Activated CD8-positive, alpha-beta memory T cell treated with anti-CD3 and anti-CD28 coated beads, Interleukin-2, amount 10 ng/mL, durations not matched to agents 7 days and 5 days (primary cell): Measurements from ENCODE around the gene NUP88. TPM values are rescaled to one million over a fixed set of nuclear protein-coding genes. Genes with fewer than 3 reads are reported as not detected.
A peak's percentile ranks its signal among the peaks of the same experiment; 100 is the strongest.
"Not testable (repeated sequence)": the region's sequence is repeated elsewhere in the genome, so short reads cannot be mapped to it uniquely, and the experiment has no call there.

ENCODE experiments used
- ATAC-seq: fragments of 150-1000 bp; cut with Tn5 transposase; one replicate; pipeline ENCODE4 v1.10.0; 2021; ENCODE audit warnings: moderate library complexity
- CTCF ChIA-PET: fragments of 350-600 bp; sonication (Branson Sonifier 250); formaldehyde crosslinking; loops from one replicate; lab custom pipeline; 2021; ENCODE audit warnings: antibody characterized with exemption; lab: Charles Lee
- DNase-seq: peaks from one replicate; pipeline ENCODE4 v3.0.0-alpha.2; 2020
- H3K27ac Mint-ChIP-seq: one replicate; pipeline ENCODE4 v1.8.0; 2021; ENCODE audit warnings: mild to moderate bottlenecking, mixed read lengths
- H3K27me3 Mint-ChIP-seq: one replicate; pipeline ENCODE4 v1.8.0; 2021; ENCODE audit warnings: mixed read lengths
- H3K36me3 Mint-ChIP-seq: one replicate; pipeline ENCODE4 v1.8.0; 2021; ENCODE audit warnings: mild to moderate bottlenecking, mixed read lengths
- H3K4me1 Mint-ChIP-seq: one replicate; pipeline ENCODE4 v1.8.0; 2021; ENCODE audit warnings: mixed read lengths
- H3K4me3 Mint-ChIP-seq: one replicate; pipeline ENCODE4 v1.8.0; 2021; ENCODE audit warnings: mild to moderate bottlenecking, moderate library complexity, mixed read lengths
- H3K9me3 Mint-ChIP-seq: one replicate; pipeline ENCODE4 v1.8.0; 2022; ENCODE audit warnings: low read depth, mixed read lengths
- total RNA-seq, 2 experiments: library from RNA; stranded (reverse); gene quantifications; one replicate each; pipeline ENCODE4 v1.2.3, GENCODE V29; 2021

Gene NUP88
- total RNA-seq, 2 experiments from 2014 or later, result 117 to 123 TPM

- no peaks in the 10 kb centered on the region for H3K27me3 Mint-ChIP-seq
- no peak for ATAC-seq
- H3K9me3 Mint-ChIP-seq, result no peaks in the 10 kb centered on the region
- peaks cover 53% of the 10 kb centered on the region for H3K36me3 Mint-ChIP-seq
- DNase-seq, result no peak
- H3K4me1 Mint-ChIP-seq, result peaks cover 51% of the 10 kb centered on the region
- CTCF ChIA-PET, result interaction anchor here (0.8 kb wide), 1 partner anchor 16 kb away, joined by 3 read pairs; the partner anchor contains the start of gene NUP88
- no peak overlapping the region for H3K4me3 Mint-ChIP-seq
- H3K27ac Mint-ChIP-seq, result no peak overlapping the region
Measured at GRCh38 chr17:5434984-5435383, 15.5 kb upstream of the NUP88 start.

- peaks cover 58% of the 10 kb centered on the region for H3K36me3 Mint-ChIP-seq
- H3K27ac Mint-ChIP-seq, result peak overlapping the region; percentile 35
- peaks cover 29% of the 10 kb centered on the region for H3K4me1 Mint-ChIP-seq
- H3K9me3 Mint-ChIP-seq, result no peaks in the 10 kb centered on the region
- ATAC-seq (no peak), DNase-seq (no peak)
- CTCF ChIA-PET, result no interaction called here
- H3K27me3 Mint-ChIP-seq, result no peaks in the 10 kb centered on the region
- H3K4me3 Mint-ChIP-seq, result no peak overlapping the region
Measured at GRCh38 chr17:5431949-5432556, 12.6 kb upstream of the NUP88 start.

- not testable (repeated sequence) for H3K27me3 Mint-ChIP-seq, H3K27ac Mint-ChIP-seq, H3K4me3 Mint-ChIP-seq, ATAC-seq, H3K9me3 Mint-ChIP-seq, DNase-seq
- peaks cover 20% of the 10 kb centered on the region for H3K4me1 Mint-ChIP-seq
- peaks cover 54% of the 10 kb centered on the region for H3K36me3 Mint-ChIP-seq
- CTCF ChIA-PET, result interaction anchor here (0.7 to 9.8 kb wide), 2 partner anchors 8 to 177 kb away, joined by 3 to 74 read pairs; partner anchors contain the start of gene C1QBP
Measured at GRCh38 chr17:5431234-5431633, 11.8 kb upstream of the NUP88 start.

- ATAC-seq, result no peak
Measured at GRCh38 chr17:5430413-5430999, 11.0 kb upstream of the NUP88 start.

GRCh38 chr17:5429191-5429887 is 9.9 kb upstream of the NUP88 start:
- Mint-ChIP-seq H3K27me3 (no peaks in the 10 kb centered on the region), H3K9me3 (no peaks in the 10 kb centered on the region), H3K36me3 (peaks cover 55% of the 10 kb centered on the region), H3K4me1 (peaks cover 10% of the 10 kb centered on the region), H3K27ac (peak overlapping the region; percentile 6), H3K4me3 (no peak overlapping the region)
- ATAC-seq (no peak), DNase-seq (no peak)
- CTCF ChIA-PET, result interaction anchor here (9.8 kb wide), 1 partner anchor 10 kb away, joined by 74 read pairs; the partner anchor contains the start of gene C1QBP

More at GRCh38 chr17:5430413-5430999, 11.0 kb upstream of the NUP88 start:
- Mint-ChIP-seq H3K27ac (peak overlapping the region; percentile 20), H3K4me3 (no peak overlapping the region), H3K9me3 (no peaks in the 10 kb centered on the region), H3K4me1 (peaks cover 16% of the 10 kb centered on the region), H3K36me3 (peaks cover 53% of the 10 kb centered on the region), H3K27me3 (no peaks in the 10 kb centered on the region)
- DNase-seq, result no peak
- CTCF ChIA-PET, result interaction anchor here (0.7 to 9.8 kb wide), 2 partner anchors 9 to 177 kb away, joined by 3 to 74 read pairs; partner anchors contain the start of gene C1QBP

- Mint-ChIP-seq H3K4me3 (no peak overlapping the region), H3K36me3 (peaks cover 49% of the 10 kb centered on the region), H3K27me3 (no peaks in the 10 kb centered on the region), H3K4me1 (peaks cover 24% of the 10 kb centered on the region), H3K27ac (peak overlapping the region; percentile 35), H3K9me3 (no peaks in the 10 kb centered on the region)
- DNase-seq (no peak), ATAC-seq (no peak)
- CTCF ChIA-PET, result interaction anchor here (9.8 kb wide), 1 partner anchor 13 kb away, joined by 74 read pairs; the partner anchor contains the start of gene C1QBP
Measured at GRCh38 chr17:5425826-5426225, 6.4 kb upstream of the NUP88 start.

GRCh38 chr17:5424909-5425308 is 5.4 kb upstream of the NUP88 start:
- Mint-ChIP-seq H3K36me3 (peaks cover 48% of the 10 kb centered on the region), H3K27ac (no peak overlapping the region), H3K4me1 (peaks cover 26% of the 10 kb centered on the region), H3K9me3 (no peaks in the 10 kb centered on the region), H3K27me3 (no peaks in the 10 kb centered on the region), H3K4me3 (no peak overlapping the region)
- no peak for ATAC-seq
- DNase-seq, result no peak
- CTCF ChIA-PET, result interaction anchor here (0.7 to 9.8 kb wide), 3 partner anchors 14 to 186 kb away, joined by 3 to 74 read pairs (median 3); partner anchors contain the start of gene C1QBP

- no peak overlapping the region for H3K4me3 Mint-ChIP-seq
- DNase-seq, result no peak
- peak overlapping the region; percentile 2 for H3K27ac Mint-ChIP-seq
- peaks cover 37% of the 10 kb centered on the region for H3K4me1 Mint-ChIP-seq
- H3K27me3 Mint-ChIP-seq, result no peaks in the 10 kb centered on the region
- no peak for ATAC-seq
- CTCF ChIA-PET, result interaction anchor here (9.8 kb wide), 1 partner anchor 17 kb away, joined by 74 read pairs; the partner anchor contains the start of gene C1QBP
- peaks cover 37% of the 10 kb centered on the region for H3K36me3 Mint-ChIP-seq
- H3K9me3 Mint-ChIP-seq, result no peaks in the 10 kb centered on the region
Measured at GRCh38 chr17:5422505-5422904, 3.0 kb upstream of the NUP88 start.

GRCh38 chr17:5419959-5420653 is 644 bp upstream of the NUP88 start, which contains the start of gene RPAIN:
Gene RPAIN, plus strand, starts transcription at chr17:5420182. Its CDS starts 29 bp downstream, at chr17:5420211.
- ATAC-seq, result peak; percentile 66

GRCh38 chr17:5418858-5419355 is 555 bp downstream of the NUP88 start:
- CTCF ChIA-PET, result interaction anchor here (1.0 to 1.4 kb wide), 4 partner anchors 16 to 23 kb away, joined by 3 to 18 read pairs (median 4); partner anchors contain the start of gene C1QBP
- Mint-ChIP-seq H3K4me3 (peak overlapping the region; percentile 98), H3K27me3 (no peaks in the 10 kb centered on the region), H3K36me3 (peaks cover 35% of the 10 kb centered on the region), H3K4me1 (peaks cover 51% of the 10 kb centered on the region), H3K27ac (peak overlapping the region; percentile 99), H3K9me3 (no peaks in the 10 kb centered on the region)
- ATAC-seq, result peak; percentile 12
- DNase-seq, result peak; percentile 79

More at GRCh38 chr17:5419959-5420653, 644 bp upstream of the NUP88 start, which contains the start of gene RPAIN:
- Mint-ChIP-seq H3K36me3 (peaks cover 38% of the 10 kb centered on the region), H3K4me3 (peak within 1 kb of the TSS; percentile 98), H3K27ac (peak within 1 kb of the TSS; percentile 99), H3K27me3 (no peaks in the 10 kb centered on the region), H3K9me3 (no peaks in the 10 kb centered on the region), H3K4me1 (peaks cover 48% of the 10 kb centered on the region)
- peak; percentile 94 for DNase-seq
- CTCF ChIA-PET, result interaction anchor here (1.2 to 1.3 kb wide), 2 partner anchors 19 to 21 kb away, joined by 5 to 18 read pairs; partner anchors contain the start of gene C1QBP

- no peaks in the 10 kb centered on the region for H3K27me3 Mint-ChIP-seq
- ATAC-seq (no peak), DNase-seq (no peak)
- no peaks in the 10 kb centered on the region for H3K9me3 Mint-ChIP-seq
- peaks cover 60% of the 10 kb centered on the region for H3K4me1 Mint-ChIP-seq
- peaks cover 43% of the 10 kb centered on the region for H3K36me3 Mint-ChIP-seq
- H3K27ac Mint-ChIP-seq, result peak overlapping the region; percentile 19
- H3K4me3 Mint-ChIP-seq, result peak overlapping the region; percentile 33
- CTCF ChIA-PET, result interaction anchor here (1.3 to 2.0 kb wide), 2 partner anchors 21 to 40 kb away, joined by 3 to 13 read pairs; partner anchors contain the start of gene C1QBP
Measured at GRCh38 chr17:5416901-5417300, 2.6 kb downstream of the NUP88 start.

- H3K4me1 Mint-ChIP-seq, result peaks cover 62% of the 10 kb centered on the region
- CTCF ChIA-PET, result interaction anchor here (0.9 to 1.1 kb wide), 2 partner anchors 10 to 25 kb away, joined by 4 to 6 read pairs; partner anchors contain the start of gene C1QBP
- no peaks in the 10 kb centered on the region for H3K9me3 Mint-ChIP-seq
- H3K27ac Mint-ChIP-seq, result no peak overlapping the region
- H3K27me3 Mint-ChIP-seq, result no peaks in the 10 kb centered on the region
- ATAC-seq (no peak), DNase-seq (no peak)
- H3K36me3 Mint-ChIP-seq, result peaks cover 53% of the 10 kb centered on the region
- H3K4me3 Mint-ChIP-seq, result no peak overlapping the region
Measured at GRCh38 chr17:5413682-5414081, 5.8 kb downstream of the NUP88 start.
